Measurements from ENCODE around the gene NOS1AP.

The NOS1AP gene

DNA sequence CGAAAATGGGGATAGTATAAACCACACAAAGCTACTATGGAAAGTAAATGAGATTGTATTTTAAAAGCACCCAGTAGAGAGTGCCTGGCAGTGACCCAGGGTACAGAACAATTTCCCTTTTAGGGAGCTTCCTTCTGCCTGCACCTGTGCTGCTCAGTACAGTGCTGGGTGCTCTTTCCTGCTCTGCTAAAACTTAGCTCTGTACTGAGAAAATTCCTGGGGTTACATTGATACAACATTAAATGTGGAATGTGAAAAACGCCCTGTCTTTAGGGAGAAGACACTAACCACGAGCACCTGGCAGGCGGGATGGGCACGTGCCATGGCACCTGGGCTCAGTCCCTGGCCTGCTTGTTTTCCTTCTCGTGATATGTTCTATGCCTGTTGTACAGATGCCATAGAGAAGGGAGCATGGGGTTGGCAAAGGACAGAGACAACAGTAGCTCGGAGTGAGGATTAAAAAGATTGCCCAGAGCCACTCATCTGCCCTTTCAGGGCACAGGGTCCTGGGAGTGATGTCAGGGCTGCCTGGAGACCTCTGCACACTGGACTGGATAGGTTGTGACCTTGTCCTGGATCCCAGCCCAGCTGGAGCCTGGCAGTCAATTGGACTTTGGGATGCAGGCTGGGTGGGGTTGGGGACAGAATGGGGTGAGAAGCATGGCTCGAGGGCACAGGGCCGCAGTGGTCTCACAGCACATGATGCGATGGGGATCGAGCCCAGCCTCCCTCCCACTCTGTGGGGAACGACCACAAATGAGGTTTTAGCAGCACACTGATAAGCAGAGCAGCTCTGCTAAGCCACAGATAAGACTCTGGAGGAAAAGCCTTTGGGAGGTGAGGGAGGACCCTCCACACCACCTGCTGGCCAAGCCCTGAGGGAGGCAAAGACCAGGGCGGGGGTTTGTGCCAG, 302.9 kb downstream of the NOS1AP start:
- no peak for DNase-seq

GRCh38 chr1:162373072-162373427, 303.6 kb downstream of the NOS1AP start:
- DNase-seq, result no peak

DNA sequence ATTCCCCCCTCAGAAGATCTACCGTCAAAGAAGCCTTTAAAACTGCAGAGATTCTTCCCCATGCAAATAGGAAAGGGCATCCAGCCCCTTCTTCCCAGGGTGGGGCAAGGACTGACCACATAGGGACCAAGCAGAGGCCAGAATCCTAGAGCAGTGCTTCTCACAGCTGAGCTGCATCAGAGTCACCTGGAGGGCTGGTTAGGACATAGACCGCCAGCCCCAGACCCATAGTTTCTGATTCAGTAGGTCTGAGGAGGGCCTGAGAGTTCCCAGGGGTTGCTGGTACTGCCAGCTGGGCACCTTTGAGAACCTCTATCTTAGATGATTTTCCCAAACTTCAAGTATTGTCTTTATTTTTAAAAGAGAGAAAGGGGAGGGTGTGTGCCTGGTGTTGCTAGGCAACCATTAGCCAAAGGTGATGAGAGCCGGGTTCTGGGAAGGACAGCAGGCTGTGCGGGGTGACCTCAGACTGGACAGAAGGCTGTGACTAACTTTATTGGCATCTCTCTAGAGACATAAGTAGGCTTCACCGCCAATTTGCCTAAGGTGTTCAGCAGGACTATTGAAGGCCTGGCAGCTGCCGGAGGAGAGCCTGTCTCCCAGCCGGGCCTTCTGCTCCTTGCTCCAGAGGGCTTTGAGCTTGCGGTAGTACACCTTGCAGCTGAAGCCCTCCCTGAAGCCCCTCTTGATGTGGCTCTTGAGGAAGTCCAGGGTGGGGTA, 304.2 kb downstream of the NOS1AP start:
- no peak for DNase-seq

GRCh38 chr1:162374406-162374805, 304.9 kb downstream of the NOS1AP start:
- DNase-seq, result no peak

DNA sequence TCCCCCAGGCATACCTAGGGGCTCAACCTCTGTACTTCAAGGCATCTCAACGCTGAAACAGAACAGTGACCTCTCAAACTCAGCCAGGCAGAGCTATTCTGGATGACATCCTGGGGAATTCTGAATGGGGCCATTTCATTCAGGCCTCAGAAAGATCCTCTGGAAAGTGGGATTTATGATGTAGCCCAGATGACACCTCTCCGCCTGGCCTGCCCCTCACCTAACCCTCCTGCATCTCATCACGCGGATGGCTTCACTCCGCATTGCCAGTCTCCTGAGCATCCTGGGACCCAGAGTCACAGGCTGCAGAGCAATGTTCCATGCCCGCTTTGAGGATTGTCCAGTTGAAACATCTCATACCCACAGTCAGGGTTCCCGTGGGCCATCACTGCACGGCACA, 306.0 kb downstream of the NOS1AP start:
- DNase-seq, result no peak

DNA sequence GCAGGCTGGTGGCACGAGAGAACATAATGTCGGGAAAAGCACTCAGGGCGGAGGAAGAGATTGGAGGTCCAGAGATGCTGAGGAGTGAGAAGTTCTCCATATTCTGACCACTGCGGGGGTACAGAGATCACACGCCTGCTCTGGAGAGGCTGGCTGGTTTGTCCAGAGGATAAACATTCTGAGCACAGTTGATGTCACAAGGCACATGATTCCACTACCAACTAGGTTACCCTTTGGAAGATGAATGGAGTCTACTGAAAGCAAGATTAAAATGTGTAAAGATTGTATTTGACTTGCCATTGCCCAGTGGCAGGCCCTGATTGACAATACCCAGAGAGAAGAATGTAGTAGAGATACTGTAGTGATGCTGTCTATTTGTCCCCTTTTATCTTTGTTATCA, 307.2 kb downstream of the NOS1AP start, which contains the start of gene SPATA46:
SPATA46 (minus strand) TSS at position 164 of the 400 bp plus-strand sequence; CDS start at position 100, 64 bp downstream.
- DNase-seq, result no peak

GRCh38 chr1:162380061-162380846, 310.8 kb downstream of the NOS1AP start:
- DNase-seq, result no peak

GRCh38 chr1:162381383-162381782, 311.9 kb downstream of the NOS1AP start, which contains the start of gene C1orf226:
Gene C1orf226, plus strand, starts transcription at chr1:162381728. Its CDS starts 174 bp downstream, at chr1:162381902.
- no peak for DNase-seq

DNA sequence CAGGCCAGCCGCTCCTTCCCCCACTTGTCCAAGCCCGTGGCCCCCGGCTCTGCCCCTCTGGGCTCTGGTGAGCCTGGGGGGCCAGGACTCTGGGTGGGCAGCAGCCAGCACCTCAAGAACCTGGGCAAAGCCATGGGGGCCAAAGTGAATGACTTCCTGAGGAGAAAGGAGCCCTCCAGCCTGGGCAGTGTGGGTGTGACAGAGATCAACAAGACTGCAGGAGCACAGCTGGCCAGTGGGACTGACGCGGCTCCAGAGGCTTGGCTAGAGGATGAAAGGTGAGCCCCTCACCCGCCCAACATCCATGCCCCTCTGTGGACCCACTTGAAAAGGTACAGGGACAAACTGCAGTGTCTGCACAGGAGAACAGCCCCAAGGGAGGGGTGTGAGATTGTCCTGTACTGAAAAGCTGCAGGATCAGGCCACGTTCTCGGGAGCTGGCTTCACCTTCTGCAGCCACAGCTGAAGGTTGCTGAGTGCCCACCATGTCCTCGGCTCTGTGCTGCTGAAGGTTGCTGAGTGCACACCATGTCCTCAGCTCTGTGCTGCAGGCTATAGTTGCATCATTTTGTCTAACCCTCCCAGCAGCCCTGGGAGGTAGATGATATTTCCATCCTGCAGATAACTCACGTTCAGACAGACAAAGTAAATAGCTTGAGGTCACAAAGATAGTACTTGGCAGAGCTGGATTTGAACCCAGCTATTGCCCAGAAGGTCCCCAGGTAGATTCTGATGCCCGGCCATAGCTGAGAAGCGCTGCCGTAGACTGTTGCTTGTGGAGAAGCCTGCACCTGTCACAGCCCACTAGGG, 312.7 kb downstream of the NOS1AP start:
- no peak for DNase-seq

DNA sequence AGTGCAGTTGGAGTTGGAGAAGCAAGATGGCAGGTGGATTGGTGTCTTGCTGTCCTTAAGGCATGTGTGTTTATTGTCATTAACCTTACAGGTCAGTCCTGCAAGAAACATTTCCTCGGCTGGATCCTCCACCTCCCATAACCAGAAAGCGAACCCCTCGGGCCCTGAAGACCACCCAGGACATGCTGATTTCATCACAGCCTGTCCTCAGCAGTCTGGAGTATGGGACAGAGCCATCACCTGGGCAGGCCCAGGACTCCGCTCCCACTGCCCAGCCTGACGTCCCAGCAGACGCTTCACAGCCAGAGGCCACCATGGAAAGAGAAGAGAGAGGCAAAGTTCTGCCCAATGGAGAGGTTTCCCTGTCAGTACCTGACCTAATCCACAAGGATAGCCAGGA, 313.6 kb downstream of the NOS1AP start:
- no peak for DNase-seq

- no peak for DNase-seq
Observed at GRCh38 chr1:162383516-162383915, 314.0 kb downstream of the NOS1AP start.

DNA sequence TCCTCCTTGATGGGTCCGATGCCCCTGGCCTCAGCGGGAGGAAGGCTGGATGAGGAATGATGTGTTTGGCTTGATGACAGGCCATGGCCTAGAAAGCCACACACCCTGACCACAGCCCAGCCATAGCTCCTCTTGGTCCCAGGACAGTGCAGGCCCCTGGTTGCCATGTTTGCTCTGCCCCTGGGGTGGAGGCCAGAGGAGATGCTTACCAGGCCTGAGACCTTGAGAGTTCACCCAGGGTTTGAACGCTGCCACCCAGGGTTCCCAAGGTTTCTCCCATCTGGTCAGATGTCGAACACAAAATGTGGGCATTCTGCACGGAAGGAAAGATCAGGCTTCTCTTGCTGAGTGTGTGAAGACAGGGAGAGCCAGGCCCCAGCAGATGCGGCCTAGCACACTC, 314.6 kb downstream of the NOS1AP start:
- DNase-seq, result no peak

DNA sequence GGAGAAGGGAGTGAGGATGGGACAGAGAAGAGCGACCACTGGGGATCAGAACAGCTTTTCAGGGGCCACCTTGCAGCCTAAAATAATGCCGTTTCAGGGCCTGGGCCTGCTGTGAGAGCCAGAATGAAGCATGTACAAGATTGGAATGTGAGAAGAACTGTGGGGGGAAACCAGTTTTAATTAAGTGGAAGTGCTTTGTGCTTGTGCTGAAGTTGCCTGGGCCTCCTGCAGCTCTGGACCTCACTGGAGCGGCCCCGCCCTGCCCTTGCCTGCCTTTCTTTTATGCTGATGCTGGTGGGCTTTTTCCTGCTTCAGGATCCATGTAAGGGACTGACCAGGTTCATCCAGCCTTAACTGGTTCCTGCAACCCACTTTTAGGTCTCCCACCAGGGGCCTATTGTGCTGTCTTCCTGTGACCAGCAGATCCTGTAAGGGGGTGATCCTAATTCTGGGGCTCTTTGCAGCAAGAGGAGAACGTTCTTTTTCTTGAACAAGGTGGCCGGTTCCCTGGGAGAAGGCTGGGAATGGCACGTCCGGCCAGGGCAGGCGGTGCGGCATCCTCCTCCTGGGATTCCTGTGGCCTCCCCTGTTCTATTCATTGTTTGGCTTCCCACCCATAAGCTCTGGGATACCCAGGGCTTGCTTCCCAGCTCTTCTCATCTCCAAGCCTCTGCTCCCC, 315.2 kb downstream of the NOS1AP start:
- no peak for DNase-seq

DNA sequence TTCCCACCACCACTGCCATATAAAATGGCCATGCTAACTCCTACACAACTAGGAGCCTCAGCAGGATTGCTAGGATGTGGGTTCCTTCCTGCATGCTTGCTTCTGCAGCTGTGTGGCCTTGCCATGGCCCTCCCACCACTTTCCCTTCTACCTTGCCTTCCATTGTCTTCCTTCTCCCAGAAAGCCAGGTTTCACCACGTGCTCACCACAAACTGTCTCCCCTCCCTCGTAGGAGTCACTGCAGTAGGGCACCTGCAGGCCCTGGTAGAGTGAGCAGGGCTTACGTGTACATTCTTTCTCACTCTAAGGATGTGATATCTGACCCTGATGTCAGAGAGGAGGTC, 315.8 kb downstream of the NOS1AP start:
- no peak for DNase-seq

GRCh38 chr1:162385702-162386101, 316.2 kb downstream of the NOS1AP start:
- DNase-seq, result no peak

- DNase-seq, result no peak
Observed at GRCh38 chr1:162386292-162387225, 317.1 kb downstream of the NOS1AP start.

GRCh38 chr1:162387226-162388082, 318.0 kb downstream of the NOS1AP start:
- no peak for DNase-seq

DNA sequence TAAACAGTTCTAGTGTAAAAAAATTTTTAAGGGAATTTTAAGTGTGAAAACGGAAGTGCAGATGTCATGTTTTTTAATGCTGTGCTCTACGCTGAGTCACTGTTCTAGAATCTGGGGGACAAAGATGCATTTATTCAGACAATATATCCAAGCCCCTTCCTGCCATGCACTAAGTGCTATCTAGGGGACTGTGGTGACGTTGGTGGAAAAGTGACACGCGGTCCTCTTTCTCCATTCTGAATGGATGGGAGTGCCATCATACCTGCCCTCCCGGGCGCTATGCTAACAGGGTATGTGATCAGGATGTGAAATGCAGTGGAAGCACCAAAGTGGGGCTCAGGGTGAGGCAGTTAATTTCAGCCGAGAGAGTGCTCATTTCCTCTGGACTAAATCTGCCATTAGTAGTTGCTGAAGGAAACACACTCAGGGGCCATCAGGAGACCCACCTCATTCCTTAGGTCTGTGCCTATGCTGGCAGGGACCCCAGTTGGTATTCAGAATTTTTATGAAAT, 318.6 kb downstream of the NOS1AP start:
- DNase-seq, result no peak

- no peak for DNase-seq
Observed at GRCh38 chr1:162388615-162389014, 319.1 kb downstream of the NOS1AP start.
